Pulmonary artery endothelial cell (primary cell): ENCODE data around the gene INTS11. TPM values are rescaled to one million over a fixed set of nuclear protein-coding genes. Genes with fewer than 3 reads are reported as not detected.

Source experiments
- DNase-seq: peaks from one replicate; pipeline ENCODE4 v3.0.0-alpha.2; 2011; ENCODE audit warnings: low read depth, low spot score
- total RNA-seq: library from RNA; depleted of rRNA; stranded (reverse); fragments of >200 nt; gene quantifications from 2 replicates; pipeline ENCODE4 v1.2.3, GENCODE V29; 2014

Gene INTS11
- total RNA-seq, 1 donor from 2014 or later, result 72.4 TPM

GRCh38 chr1:1285102-1285571, 39.3 kb downstream of the INTS11 start:
- DNase-seq, result no peak

GRCh38 chr1:1284221-1285101, 40.0 kb downstream of the INTS11 start:
- DNase-seq, result no peak

- no peak for DNase-seq
Observed at GRCh38 chr1:1283821-1284220, 40.6 kb downstream of the INTS11 start.

- DNase-seq, result no peak
Observed at GRCh38 chr1:1282998-1283397, 41.5 kb downstream of the INTS11 start.

- peak; percentile 33 for DNase-seq
Observed at GRCh38 chr1:1281533-1282321, 42.7 kb downstream of the INTS11 start.

GRCh38 chr1:1280782-1281481, 43.5 kb downstream of the INTS11 start:
- DNase-seq, result no peak

- no peak for DNase-seq
Observed at GRCh38 chr1:1279028-1279427, 45.4 kb downstream of the INTS11 start.

GRCh38 chr1:1278620-1279019, 45.8 kb downstream of the INTS11 start:
- DNase-seq, result no peak

GRCh38 chr1:1275836-1276235, 48.6 kb downstream of the INTS11 start:
- no peak for DNase-seq

- no peak for DNase-seq
Observed at GRCh38 chr1:1274931-1275431, 49.5 kb downstream of the INTS11 start.

GRCh38 chr1:1274299-1274930, 50.0 kb downstream of the INTS11 start:
- DNase-seq, result no peak

- DNase-seq, result peak; percentile 76
Observed at GRCh38 chr1:1273512-1274298, 50.8 kb downstream of the INTS11 start, which contains the start of gene UBE2J2. TSS of gene UBE2J2 (minus strand) at chr1:1273854. CDS start at chr1:1267992, 5,862 bp downstream.

- DNase-seq, result no peak
Observed at GRCh38 chr1:1273209-1273511, 51.3 kb downstream of the INTS11 start.

- DNase-seq, result no peak
Observed at GRCh38 chr1:1272341-1273208, 51.9 kb downstream of the INTS11 start.

GRCh38 chr1:1270813-1271212, 53.6 kb downstream of the INTS11 start:
- DNase-seq, result no peak

GRCh38 chr1:1268284-1268682, 56.2 kb downstream of the INTS11 start:
- DNase-seq, result no peak

- DNase-seq, result no peak
Observed at GRCh38 chr1:1267488-1268283, 56.8 kb downstream of the INTS11 start.

GRCh38 chr1:1264868-1265272, 59.6 kb downstream of the INTS11 start:
- no peak for DNase-seq

- no peak for DNase-seq
Observed at GRCh38 chr1:1264026-1264425, 60.4 kb downstream of the INTS11 start.
